Astrocyte (in vitro differentiated cells and primary cell): ENCODE data around the gene DSG1. TPM values are rescaled to one million over a fixed set of nuclear protein-coding genes. Genes with fewer than 3 reads are reported as not detected.

ENCODE experiments used
- DNase-seq: peaks from one replicate; pipeline ENCODE4 v3.0.0-alpha.2; 2010; ENCODE audit warnings: low read depth
- FAIRE-seq: peaks from 2 replicates; lab custom pipeline; 2011; peaks lifted over from hg19 to GRCh38; lab: Jason Lieb, UNC
- H2AFZ ChIP-seq: 2 replicates; pipeline ENCODE4 v1.6.0; 2012; ENCODE audit warnings: low read depth, low read length, inconsistent platforms
- H3K27ac ChIP-seq: 2 replicates; pipeline ENCODE4 v1.5.1; 2011; ENCODE audit warnings: low read depth, low read length, inconsistent platforms
- H3K27me3 ChIP-seq: 2 replicates; pipeline ENCODE4 v1.6.0; 2011; ENCODE audit warnings: low read length, inconsistent platforms; ENCODE audit not compliant: insufficient read depth
- H3K36me3 ChIP-seq: 2 replicates; pipeline ENCODE4 v1.5.1; 2011; ENCODE audit warnings: low read length, inconsistent platforms; ENCODE audit not compliant: insufficient read depth
- H3K4me1 ChIP-seq: 2 replicates; pipeline ENCODE4 v1.5.1; 2011; ENCODE audit warnings: low read length, inconsistent platforms; ENCODE audit not compliant: insufficient read depth
- H3K4me2 ChIP-seq: 2 replicates; pipeline ENCODE4 v1.6.0; 2012; ENCODE audit warnings: low read length, inconsistent platforms
- H3K4me3 ChIP-seq: 2 replicates; pipeline ENCODE4 v1.5.1; 2011; ENCODE audit warnings: low read depth, mild to moderate bottlenecking, low read length, inconsistent platforms; ENCODE audit not compliant: insufficient read depth
- H3K79me2 ChIP-seq: 2 replicates; pipeline ENCODE4 v1.6.0; 2012; ENCODE audit warnings: mild to moderate bottlenecking, low read length, inconsistent platforms; ENCODE audit not compliant: insufficient read depth
- H3K9ac ChIP-seq: 2 replicates; pipeline ENCODE4 v1.6.0; 2012; ENCODE audit warnings: mild to moderate bottlenecking, low read length, inconsistent platforms
- H3K9me3 ChIP-seq: 2 replicates; pipeline ENCODE4 v1.5.1; 2012; ENCODE audit warnings: low read depth, mild to moderate bottlenecking, low read length, inconsistent platforms; ENCODE audit not compliant: insufficient read depth
- H4K20me1 ChIP-seq: 2 replicates; pipeline ENCODE4 v1.6.0; 2012; ENCODE audit warnings: low read length, inconsistent platforms; ENCODE audit not compliant: insufficient read depth
- H3K27ac Mint-ChIP-seq: one replicate; pipeline ENCODE4 v1.8.0; 2021; ENCODE audit warnings: mild to moderate bottlenecking, mixed read lengths; ENCODE audit not compliant: unreplicated experiment
- H3K27me3 Mint-ChIP-seq: one replicate; pipeline ENCODE4 v1.8.0; 2021; ENCODE audit warnings: low read depth, mixed read lengths; ENCODE audit not compliant: unreplicated experiment
- H3K36me3 Mint-ChIP-seq: one replicate; pipeline ENCODE4 v1.8.0; 2021; ENCODE audit warnings: low read depth, mixed read lengths; ENCODE audit not compliant: unreplicated experiment
- H3K4me1 Mint-ChIP-seq: one replicate; pipeline ENCODE4 v1.8.0; 2021; ENCODE audit warnings: low read depth, mixed read lengths; ENCODE audit not compliant: unreplicated experiment
- H3K4me3 Mint-ChIP-seq: one replicate; pipeline ENCODE4 v1.8.0; 2021; ENCODE audit warnings: mild to moderate bottlenecking, moderate library complexity, mixed read lengths; ENCODE audit not compliant: unreplicated experiment
- H3K9me3 Mint-ChIP-seq: one replicate; pipeline ENCODE4 v1.8.0; 2021; ENCODE audit warnings: mild to moderate bottlenecking, mixed read lengths; ENCODE audit not compliant: unreplicated experiment
- EZH2 ChIP-seq: IDR thresholded peaks from 2 replicates; pipeline ENCODE4 v1.6.1; 2012; ENCODE audit warnings: mild to moderate bottlenecking, low read length, inconsistent platforms; ENCODE audit not compliant: insufficient read depth
- total RNA-seq: library from RNA; stranded (reverse); gene quantifications from 2 replicates; pipeline ENCODE4 v1.2.1, GENCODE V29; 2021
- TF ChIP-seq, protein P1 (sequence below): IDR thresholded peaks from 2 replicates; pipeline ENCODE4 v1.5.1; 2011; ENCODE audit warnings: low read depth, mild to moderate bottlenecking, inconsistent platforms, low read length, moderate library complexity; ENCODE audit not compliant: insufficient read depth

The DSG1 gene
- total RNA-seq, 1 donor from 2014 or later, result 0.05 TPM

DNA sequence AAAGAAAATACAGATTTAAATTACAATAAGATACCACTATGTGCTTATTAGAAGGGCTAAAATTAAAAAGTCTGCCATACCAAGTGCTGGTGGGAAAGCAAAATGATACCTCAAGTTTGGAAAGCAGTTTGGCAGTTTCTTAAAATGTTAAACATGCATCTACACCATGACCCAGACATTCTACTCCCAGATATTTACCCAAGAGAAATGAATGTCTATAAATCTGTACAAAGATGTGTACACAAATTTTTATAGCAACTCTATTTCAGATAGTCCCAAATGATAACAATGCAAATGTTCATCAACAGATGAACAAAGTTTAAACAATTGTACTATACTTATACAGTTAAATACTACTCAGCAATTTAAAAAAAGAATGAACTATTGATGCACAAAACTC, 51.5 kb downstream of the DSG1 start:
- H3K36me3 ChIP-seq, result no peaks in the 10 kb centered on the region
- no peak for DNase-seq
- H2AFZ ChIP-seq, result no peak overlapping the region
- no peak overlapping the region for H3K9ac ChIP-seq
- no peak for FAIRE-seq
- H4K20me1 ChIP-seq, result no peaks in the 10 kb centered on the region
- no peaks in the 10 kb centered on the region for H3K9me3 ChIP-seq
- no peak for TF ChIP-seq EZH2
- TF ChIP-seq, protein P1, sequence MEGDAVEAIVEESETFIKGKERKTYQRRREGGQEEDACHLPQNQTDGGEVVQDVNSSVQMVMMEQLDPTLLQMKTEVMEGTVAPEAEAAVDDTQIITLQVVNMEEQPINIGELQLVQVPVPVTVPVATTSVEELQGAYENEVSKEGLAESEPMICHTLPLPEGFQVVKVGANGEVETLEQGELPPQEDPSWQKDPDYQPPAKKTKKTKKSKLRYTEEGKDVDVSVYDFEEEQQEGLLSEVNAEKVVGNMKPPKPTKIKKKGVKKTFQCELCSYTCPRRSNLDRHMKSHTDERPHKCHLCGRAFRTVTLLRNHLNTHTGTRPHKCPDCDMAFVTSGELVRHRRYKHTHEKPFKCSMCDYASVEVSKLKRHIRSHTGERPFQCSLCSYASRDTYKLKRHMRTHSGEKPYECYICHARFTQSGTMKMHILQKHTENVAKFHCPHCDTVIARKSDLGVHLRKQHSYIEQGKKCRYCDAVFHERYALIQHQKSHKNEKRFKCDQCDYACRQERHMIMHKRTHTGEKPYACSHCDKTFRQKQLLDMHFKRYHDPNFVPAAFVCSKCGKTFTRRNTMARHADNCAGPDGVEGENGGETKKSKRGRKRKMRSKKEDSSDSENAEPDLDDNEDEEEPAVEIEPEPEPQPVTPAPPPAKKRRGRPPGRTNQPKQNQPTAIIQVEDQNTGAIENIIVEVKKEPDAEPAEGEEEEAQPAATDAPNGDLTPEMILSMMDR, result no peak
- no peak overlapping the region for H3K4me3 ChIP-seq
- no peaks in the 10 kb centered on the region for H3K4me1 ChIP-seq
- Mint-ChIP-seq H3K4me1 (no peaks in the 10 kb centered on the region), H3K36me3 (no peaks in the 10 kb centered on the region), H3K27ac (no peak overlapping the region), H3K9me3 (no peaks in the 10 kb centered on the region), H3K27me3 (no peaks in the 10 kb centered on the region), H3K4me3 (no peak overlapping the region)
- H3K27ac ChIP-seq, result no peak overlapping the region
- no peaks in the 10 kb centered on the region for H3K79me2 ChIP-seq
- H3K4me2 ChIP-seq, result no peak overlapping the region
- H3K27me3 ChIP-seq, result no peaks in the 10 kb centered on the region

DNA sequence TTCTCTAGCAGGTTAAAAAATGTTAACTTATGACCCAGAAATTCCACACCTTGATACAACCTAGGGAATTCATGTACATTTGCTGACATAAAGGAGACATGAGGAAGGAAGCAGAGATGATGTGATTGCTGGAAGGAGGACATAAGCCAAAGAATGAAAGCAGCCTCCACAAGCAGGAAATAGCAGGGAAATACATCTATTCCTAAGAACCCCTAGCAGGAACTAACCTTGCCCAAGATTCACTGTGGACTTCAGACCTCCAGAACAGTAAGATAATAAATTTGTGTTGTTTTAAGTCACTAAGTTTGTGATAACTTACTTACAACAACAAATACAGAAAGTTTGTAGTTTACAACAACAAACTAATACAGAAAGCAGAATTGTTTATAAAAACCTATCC, 54.0 kb downstream of the DSG1 start:
- H3K36me3 Mint-ChIP-seq, result no peaks in the 10 kb centered on the region
- Histone ChIP-seq H3K9me3 (no peaks in the 10 kb centered on the region), H3K27me3 (no peaks in the 10 kb centered on the region), H3K27ac (no peak overlapping the region), H3K9ac (no peak overlapping the region), H2AFZ (no peak overlapping the region), H3K36me3 (no peaks in the 10 kb centered on the region), H3K4me2 (no peak overlapping the region), H3K4me1 (no peaks in the 10 kb centered on the region), H3K4me3 (no peak overlapping the region), H3K79me2 (no peaks in the 10 kb centered on the region), H4K20me1 (no peaks in the 10 kb centered on the region)
- H3K27me3 Mint-ChIP-seq, result no peaks in the 10 kb centered on the region
- no peak overlapping the region for H3K4me3 Mint-ChIP-seq
- no peak for FAIRE-seq
- no peak for TF ChIP-seq EZH2
- TF ChIP-seq, protein P1, result no peak
- no peaks in the 10 kb centered on the region for H3K4me1 Mint-ChIP-seq
- H3K27ac Mint-ChIP-seq, result no peak overlapping the region
- no peak for DNase-seq
- H3K9me3 Mint-ChIP-seq, result no peaks in the 10 kb centered on the region

- Mint-ChIP-seq H3K36me3 (no peaks in the 10 kb centered on the region), H3K4me1 (no peaks in the 10 kb centered on the region), H3K9me3 (no peaks in the 10 kb centered on the region), H3K27me3 (no peaks in the 10 kb centered on the region), H3K27ac (no peak overlapping the region), H3K4me3 (no peak overlapping the region)
- Histone ChIP-seq H3K36me3 (no peaks in the 10 kb centered on the region), H3K27ac (no peak overlapping the region), H3K4me3 (no peak overlapping the region), H3K4me2 (no peak overlapping the region), H3K4me1 (no peaks in the 10 kb centered on the region), H3K9me3 (no peaks in the 10 kb centered on the region), H2AFZ (no peak overlapping the region), H3K79me2 (no peaks in the 10 kb centered on the region), H3K9ac (no peak overlapping the region), H4K20me1 (no peaks in the 10 kb centered on the region), H3K27me3 (no peaks in the 10 kb centered on the region)
- no peak for DNase-seq
- no peak for TF ChIP-seq EZH2
- TF ChIP-seq, protein P1, result no peak
- FAIRE-seq, result no peak
These were observed 55.7 kb downstream of the DSG1 start for GRCh38 chr18:31373641-31374040.
